Inflammatory macrophage (primary cell): ENCODE measurements around the gene LIN28B.

ENCODE experiments used
- DNase-seq, 2 donors: peaks; one replicate each; pipeline ENCODE4 v3.0.0-alpha.2; 2020 to 2022

The LIN28B gene

DNA sequence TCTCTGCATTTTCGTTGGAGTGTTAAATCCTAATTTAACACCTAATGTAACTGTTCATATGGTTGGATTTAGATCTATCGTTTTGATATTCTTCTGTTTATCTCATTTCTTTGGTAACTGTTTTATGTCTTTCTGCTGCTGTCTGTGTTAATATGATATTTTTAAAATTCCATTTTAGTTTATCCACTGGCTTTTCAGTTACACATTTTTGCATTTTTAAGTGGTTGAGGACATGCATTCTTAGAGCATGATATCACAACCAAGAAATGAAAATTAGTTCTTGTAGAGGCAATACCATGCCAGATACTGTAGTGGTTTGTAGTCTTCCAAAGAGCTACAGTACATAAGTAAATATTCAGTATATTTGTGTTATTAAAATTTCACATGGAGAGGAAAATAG lies 58.6 kb downstream of the LIN28B start:
- DNase-seq, result no peak

GRCh38 chr6:105019285-105019684 lies 62.4 kb downstream of the LIN28B start:
- no peak for DNase-seq

- no peak for DNase-seq
Measured at GRCh38 chr6:105021399-105021798, 64.5 kb downstream of the LIN28B start.

GRCh38 chr6:105022416-105022815 lies 65.5 kb downstream of the LIN28B start:
- no peak for DNase-seq

DNA sequence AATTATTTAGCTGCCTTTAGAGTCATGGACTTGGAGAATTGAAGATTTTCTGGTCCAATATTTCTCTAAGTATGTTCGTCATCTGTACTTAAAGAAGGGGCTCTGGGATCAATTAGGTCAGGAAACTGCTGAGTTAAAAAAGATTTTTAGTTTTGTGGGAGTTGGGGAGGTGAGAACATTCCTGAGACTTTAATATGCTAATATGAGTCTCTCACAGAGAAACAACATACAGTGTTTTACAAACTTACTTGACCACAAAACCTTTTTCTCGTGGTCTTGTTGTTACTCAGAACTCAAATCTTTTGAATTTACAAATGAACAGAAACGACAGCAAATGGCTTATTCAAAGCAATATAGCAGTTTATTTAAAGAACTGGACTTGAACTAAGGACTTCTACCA lies 67.9 kb downstream of the LIN28B start:
- DNase-seq, result no peak

GRCh38 chr6:105028898-105029297 lies 72.0 kb downstream of the LIN28B start:
- no peak for DNase-seq

GRCh38 chr6:105029581-105029980 lies 72.7 kb downstream of the LIN28B start:
- DNase-seq, result no peak

DNA sequence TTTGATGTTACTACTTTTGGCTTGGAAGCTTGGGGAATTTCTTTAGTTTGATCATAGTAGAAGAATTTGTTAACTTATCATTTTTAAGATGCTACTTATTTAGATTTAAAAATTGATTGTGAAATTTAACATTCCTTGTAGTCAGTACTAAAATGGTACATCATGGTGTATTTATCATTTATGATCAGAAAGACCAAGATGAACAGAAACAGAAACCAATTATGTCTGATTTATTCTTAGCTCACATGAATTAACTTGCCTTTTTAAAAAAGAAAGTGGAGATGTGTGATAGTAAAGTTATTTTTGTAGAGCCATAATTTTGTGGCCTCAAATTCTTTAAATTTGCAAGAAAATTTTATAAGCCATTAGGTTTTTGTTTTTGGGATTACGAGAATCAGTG lies 77.6 kb downstream of the LIN28B start:
- DNase-seq, result no peak

GRCh38 chr6:105035299-105035698 lies 78.4 kb downstream of the LIN28B start:
- DNase-seq, result no peak

DNA sequence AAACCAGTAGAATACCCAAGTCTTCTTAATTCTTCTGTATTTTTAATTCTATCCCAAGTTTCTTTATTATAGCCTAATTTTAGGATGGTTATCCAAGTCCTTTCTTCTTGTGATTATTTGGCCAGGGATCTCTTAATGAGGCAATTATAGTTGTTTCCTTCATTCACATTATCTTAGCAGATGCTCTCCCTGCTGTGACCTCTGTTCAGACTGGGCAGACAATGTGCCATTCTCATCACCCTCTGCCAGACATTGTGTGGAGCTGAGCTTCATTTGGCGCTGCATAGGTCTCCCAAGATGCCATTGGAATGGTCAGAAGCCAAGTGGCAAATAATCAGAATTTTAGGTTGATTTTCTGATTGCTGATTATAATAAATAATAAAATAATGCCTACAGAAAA lies 79.4 kb downstream of the LIN28B start:
- DNase-seq, result no peak

GRCh38 chr6:105038259-105038658 lies 81.4 kb downstream of the LIN28B start:
- no peak for DNase-seq

DNA sequence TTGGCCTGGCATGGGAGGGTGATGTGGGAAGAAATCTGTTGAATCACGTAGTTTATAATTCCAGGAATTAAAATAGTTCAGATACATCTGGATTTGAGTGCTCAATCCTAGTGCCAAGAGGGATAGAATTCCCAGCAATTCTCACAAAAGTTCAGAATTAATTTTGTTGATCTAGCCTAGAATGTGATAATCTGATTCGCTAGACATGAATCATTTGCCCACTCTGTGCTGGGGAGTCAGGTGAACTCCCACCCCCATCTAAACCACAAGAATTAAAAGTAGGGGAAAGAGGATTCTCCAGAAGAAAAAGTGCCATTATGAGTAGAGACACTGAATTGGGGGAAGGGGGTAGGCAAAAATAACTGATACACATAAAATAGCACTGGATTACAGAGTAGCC lies 85.0 kb downstream of the LIN28B start:
- DNase-seq, result no peak

DNA sequence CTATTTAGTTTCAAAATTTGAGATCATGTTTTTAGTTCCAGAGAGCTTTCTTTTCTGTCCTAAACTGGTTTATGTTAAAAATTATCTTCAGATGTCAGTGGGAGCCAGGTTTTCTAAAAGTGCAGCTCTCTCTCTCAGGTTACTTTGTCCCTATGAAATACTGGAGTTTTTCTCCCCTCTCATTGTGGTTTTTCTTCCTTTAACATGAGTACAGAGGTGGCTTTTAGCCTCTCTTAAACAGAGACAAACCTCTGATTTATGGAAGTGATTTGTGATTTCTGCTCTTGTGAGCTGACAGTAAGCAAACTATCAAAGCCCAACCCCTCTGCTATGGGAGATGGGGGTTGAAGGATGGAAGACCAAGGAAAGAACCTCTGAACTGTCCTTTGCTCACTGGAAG lies 85.7 kb downstream of the LIN28B start:
- DNase-seq, result no peak

DNA sequence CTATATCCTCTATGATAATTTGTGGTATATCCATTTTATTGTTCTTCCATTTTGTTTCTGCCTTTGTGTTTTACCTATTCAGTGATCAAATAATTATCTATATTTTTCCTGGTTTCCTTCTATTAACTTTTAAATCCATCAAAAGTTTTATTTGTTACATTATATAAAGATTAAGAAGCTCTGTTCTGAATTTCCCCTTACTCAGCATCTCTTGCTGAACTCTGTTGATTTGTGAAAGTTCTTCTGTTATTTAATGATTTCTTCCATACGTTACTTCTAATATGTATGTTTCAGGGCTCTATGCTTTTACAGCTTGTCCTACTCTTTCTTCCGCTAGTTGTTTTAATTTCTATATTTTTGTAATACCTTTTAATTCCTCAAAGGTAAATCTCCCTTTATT lies 87.1 kb downstream of the LIN28B start:
- no peak for DNase-seq

DNA sequence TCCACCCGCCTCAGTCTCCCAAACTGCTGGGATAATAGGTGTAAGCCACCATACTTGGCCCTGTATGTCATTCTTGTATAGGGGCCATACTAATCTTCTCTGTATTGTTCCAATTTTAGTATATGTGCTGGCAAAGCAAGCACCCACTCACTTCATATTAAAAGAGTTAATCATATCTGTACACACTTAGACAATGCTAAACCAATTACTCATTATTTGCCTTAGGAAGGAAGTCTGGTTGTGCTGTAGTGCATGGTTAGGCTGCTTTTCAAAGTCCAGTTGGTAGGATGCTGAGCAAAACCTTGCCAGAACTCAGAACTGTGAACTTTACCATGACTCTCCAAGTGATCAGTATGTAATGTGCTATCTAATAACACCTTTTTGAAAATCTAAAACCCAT lies 88.6 kb downstream of the LIN28B start:
- DNase-seq, result no peak

- no peak for DNase-seq
Measured at GRCh38 chr6:105051941-105052471, 95.1 kb downstream of the LIN28B start.

- no peak for DNase-seq
Measured at GRCh38 chr6:105056646-105057045, 99.7 kb downstream of the LIN28B start.

DNA sequence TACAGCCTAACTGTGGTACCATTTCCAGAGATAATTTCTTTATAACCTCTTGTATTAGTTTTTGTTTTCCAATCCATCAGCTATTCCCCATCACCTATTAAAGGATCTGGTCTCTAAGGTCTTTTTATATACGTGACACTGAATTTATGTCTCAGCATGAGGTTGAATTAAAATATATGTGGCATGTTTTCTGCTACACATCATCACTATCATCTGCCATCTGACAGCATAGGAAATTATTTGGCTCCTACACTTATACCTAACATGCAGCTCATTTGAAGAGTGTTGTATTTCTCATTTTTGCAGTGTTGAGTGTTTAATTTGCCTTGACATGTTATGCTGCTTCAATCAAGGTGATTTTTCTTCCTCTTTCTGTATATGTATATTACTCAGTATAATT lies 100.3 kb downstream of the LIN28B start:
- no peak for DNase-seq

- no peak for DNase-seq
Measured at GRCh38 chr6:105058316-105058715, 101.4 kb downstream of the LIN28B start.

DNA sequence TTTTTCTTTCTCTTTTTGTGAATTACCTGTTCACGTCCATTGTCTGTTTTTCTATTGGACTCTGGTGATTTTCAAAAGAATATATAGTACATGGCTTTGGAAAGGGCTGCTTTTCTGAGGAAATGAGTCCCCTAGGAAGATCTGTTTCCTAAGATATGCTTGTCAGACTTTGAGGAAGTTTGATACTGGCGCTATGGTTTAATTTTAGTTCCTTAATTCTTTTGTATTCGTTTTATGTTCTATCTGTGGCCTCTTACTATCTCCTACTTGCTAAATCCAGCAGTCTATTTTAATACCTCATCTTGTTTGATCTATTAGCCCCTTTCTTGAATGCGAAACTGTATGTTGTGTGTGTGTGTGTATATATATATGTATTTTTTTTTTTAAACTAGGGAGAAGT lies 101.9 kb downstream of the LIN28B start:
- peak in 1 of 2 donors; percentile 4 for DNase-seq

GRCh38 chr6:105066233-105066632 lies 109.3 kb downstream of the LIN28B start:
- DNase-seq, result no peak

- no peak for DNase-seq
Measured at GRCh38 chr6:105066836-105067235, 109.9 kb downstream of the LIN28B start.

GRCh38 chr6:105067329-105067728 lies 110.4 kb downstream of the LIN28B start:
- no peak for DNase-seq

DNA sequence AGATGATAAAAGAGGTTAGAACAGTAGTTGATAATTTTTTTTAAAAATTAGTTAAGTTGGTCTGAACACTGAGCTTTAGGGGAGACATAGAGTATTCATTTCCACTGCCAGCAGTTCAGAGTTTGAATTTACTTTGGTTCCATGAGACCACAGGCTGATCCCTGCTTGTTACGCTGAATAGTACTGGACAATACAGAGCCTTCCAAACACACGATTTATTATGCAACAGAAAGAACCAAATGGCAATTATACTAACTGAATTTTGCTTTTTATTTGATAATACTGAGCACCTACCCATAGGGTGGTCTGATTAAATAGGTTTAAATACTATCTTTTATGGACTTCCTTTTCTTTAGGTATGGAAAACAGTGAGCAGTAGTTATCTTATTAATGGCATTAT lies 111.5 kb downstream of the LIN28B start:
- no peak for DNase-seq

- DNase-seq, result no peak
Measured at GRCh38 chr6:105069821-105070445, 113.0 kb downstream of the LIN28B start.
